ENCODE results near the gene HMGCLL1. TPM values are rescaled to one million over a fixed set of nuclear protein-coding genes. Genes with fewer than 3 reads are reported as not detected.

The HMGCLL1 gene
- total and polyA plus RNA-seq, 4 donors, result 0.24 to 0.93 (median 0.66) TPM

DNA sequence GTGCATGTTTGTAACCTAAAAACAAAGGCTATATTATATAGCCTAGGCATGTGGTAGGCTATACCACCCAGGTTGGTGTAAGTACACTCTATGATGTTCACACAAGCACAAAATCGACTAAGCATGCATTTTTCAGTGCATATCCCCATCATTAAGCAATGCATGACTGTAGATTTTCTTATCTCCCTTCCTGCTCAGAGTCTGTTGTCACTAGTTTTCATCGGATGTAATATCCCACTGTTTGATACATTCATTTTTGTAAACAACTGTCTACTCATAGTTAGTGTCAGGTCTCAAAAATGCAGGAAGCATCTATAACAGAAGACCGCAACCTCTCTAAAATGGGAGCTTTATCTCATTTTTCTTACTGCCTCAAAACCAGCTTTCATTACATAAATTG, 181.0 kb downstream of the HMGCLL1 start:
- no peaks in the 10 kb centered on the region for H3K9me3 ChIP-seq (ENCODE audit: control insufficient read depth in 4 of 4, low read length in 3 of 4)
- H3K4me1 ChIP-seq (ENCODE audit: control insufficient read depth in 4 of 4, insufficient read depth in 4 of 4, low read length in 3 of 4), result no peaks in the 10 kb centered on the region
- H3K36me3 ChIP-seq (ENCODE audit: control insufficient read depth in 4 of 4, insufficient read depth in 3 of 4, low read depth in 1 of 4, low read length in 3 of 4), result no peaks in the 10 kb centered on the region
- no peak for TF ChIP-seq SP1 (IDR thresholded peaks at IDR 0.05)
- TF ChIP-seq FOXA1 (IDR thresholded peaks at IDR 0.05), result no peak
- TF ChIP-seq RAD21 (IDR thresholded peaks at IDR 0.05), result no peak
- no peak for TF ChIP-seq NR2F2 (IDR thresholded peaks at IDR 0.05)
- no peak for TF ChIP-seq ZBTB33 (IDR thresholded peaks at IDR 0.05)
- no peak for TF ChIP-seq EGR1 (IDR thresholded peaks at IDR 0.05; ENCODE audit: low read depth in 2 of 2)
- no peak for TF ChIP-seq YY1 (IDR thresholded peaks at IDR 0.05)
- TF ChIP-seq, protein P1, sequence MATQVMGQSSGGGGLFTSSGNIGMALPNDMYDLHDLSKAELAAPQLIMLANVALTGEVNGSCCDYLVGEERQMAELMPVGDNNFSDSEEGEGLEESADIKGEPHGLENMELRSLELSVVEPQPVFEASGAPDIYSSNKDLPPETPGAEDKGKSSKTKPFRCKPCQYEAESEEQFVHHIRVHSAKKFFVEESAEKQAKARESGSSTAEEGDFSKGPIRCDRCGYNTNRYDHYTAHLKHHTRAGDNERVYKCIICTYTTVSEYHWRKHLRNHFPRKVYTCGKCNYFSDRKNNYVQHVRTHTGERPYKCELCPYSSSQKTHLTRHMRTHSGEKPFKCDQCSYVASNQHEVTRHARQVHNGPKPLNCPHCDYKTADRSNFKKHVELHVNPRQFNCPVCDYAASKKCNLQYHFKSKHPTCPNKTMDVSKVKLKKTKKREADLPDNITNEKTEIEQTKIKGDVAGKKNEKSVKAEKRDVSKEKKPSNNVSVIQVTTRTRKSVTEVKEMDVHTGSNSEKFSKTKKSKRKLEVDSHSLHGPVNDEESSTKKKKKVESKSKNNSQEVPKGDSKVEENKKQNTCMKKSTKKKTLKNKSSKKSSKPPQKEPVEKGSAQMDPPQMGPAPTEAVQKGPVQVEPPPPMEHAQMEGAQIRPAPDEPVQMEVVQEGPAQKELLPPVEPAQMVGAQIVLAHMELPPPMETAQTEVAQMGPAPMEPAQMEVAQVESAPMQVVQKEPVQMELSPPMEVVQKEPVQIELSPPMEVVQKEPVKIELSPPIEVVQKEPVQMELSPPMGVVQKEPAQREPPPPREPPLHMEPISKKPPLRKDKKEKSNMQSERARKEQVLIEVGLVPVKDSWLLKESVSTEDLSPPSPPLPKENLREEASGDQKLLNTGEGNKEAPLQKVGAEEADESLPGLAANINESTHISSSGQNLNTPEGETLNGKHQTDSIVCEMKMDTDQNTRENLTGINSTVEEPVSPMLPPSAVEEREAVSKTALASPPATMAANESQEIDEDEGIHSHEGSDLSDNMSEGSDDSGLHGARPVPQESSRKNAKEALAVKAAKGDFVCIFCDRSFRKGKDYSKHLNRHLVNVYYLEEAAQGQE (IDR thresholded peaks at IDR 0.05), result no peak
- TF ChIP-seq HNF4A (conservative IDR thresholded peaks at IDR 0.05), result no peak
- WGBS, result 64% methylated on average over 3 of the region's 3 CpGs
- no peaks in the 10 kb centered on the region for H3K27me3 ChIP-seq (ENCODE audit: control insufficient read depth in 4 of 4, insufficient read depth in 4 of 4, low read length in 3 of 4)
- H3K9ac ChIP-seq (ENCODE audit: low read depth in 1 of 2, low read length in 2 of 2), result no peak overlapping the region
- H3K4me3 ChIP-seq (ENCODE audit: low read depth in 1 of 3, low read length in 3 of 3), result no peak overlapping the region
- no peak for DNase-seq (ENCODE audit: low spot score)
- no peak overlapping the region for H3K27ac ChIP-seq (ENCODE audit: low read depth in 1 of 2, low read length in 2 of 2)

DNA sequence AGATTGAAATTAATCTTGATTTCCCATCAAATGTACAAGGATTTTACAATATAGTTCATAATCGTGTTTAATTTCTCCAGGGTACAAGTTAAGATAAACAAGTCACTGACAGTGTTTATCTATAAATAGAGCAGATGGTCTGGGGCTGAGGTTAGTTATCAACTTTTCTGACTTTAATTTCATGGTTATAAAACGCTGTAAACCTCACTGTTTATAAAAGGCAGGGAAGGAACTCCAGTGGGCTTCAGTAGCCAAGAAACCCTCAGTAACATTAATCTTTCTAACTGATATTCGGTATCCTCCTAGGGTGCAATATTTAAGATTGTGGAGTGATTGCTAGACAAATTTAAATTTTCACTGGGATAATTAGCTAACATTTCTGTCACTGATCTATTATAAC, 183.1 kb downstream of the HMGCLL1 start:
- Histone ChIP-seq H3K36me3 (ENCODE audit: control insufficient read depth in 4 of 4, insufficient read depth in 3 of 4, low read depth in 1 of 4, low read length in 3 of 4) (no peaks in the 10 kb centered on the region), H3K27me3 (ENCODE audit: control insufficient read depth in 4 of 4, insufficient read depth in 4 of 4, low read length in 3 of 4) (no peaks in the 10 kb centered on the region), H3K9me3 (ENCODE audit: control insufficient read depth in 4 of 4, low read length in 3 of 4) (no peaks in the 10 kb centered on the region), H3K27ac (ENCODE audit: low read depth in 1 of 2, low read length in 2 of 2) (no peak overlapping the region), H3K9ac (ENCODE audit: low read depth in 1 of 2, low read length in 2 of 2) (no peak overlapping the region), H3K4me1 (ENCODE audit: control insufficient read depth in 4 of 4, insufficient read depth in 4 of 4, low read length in 3 of 4) (no peaks in the 10 kb centered on the region), H3K4me3 (ENCODE audit: low read depth in 1 of 3, low read length in 3 of 3) (no peak overlapping the region)
- no peak for TF ChIP-seq CTCF (IDR thresholded peaks at IDR 0.05; ENCODE audit: low read depth, low read length, missing input control)
- TF ChIP-seq, protein P1 (IDR thresholded peaks at IDR 0.05), result no peak
- no peak for TF ChIP-seq FOXA1 (IDR thresholded peaks at IDR 0.05)
- TF ChIP-seq, protein P2, sequence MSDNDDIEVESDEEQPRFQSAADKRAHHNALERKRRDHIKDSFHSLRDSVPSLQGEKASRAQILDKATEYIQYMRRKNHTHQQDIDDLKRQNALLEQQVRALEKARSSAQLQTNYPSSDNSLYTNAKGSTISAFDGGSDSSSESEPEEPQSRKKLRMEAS (IDR thresholded peaks at IDR 0.05), result no peak
- TF ChIP-seq NR2F2 (IDR thresholded peaks at IDR 0.05), result no peak
- no peak for TF ChIP-seq FOXA2 (IDR thresholded peaks at IDR 0.05)
- TF ChIP-seq GABPA (IDR thresholded peaks at IDR 0.05 in 1 of 2, conservative IDR thresholded peaks at IDR 0.05 in 1 of 2), result no peak
- TF ChIP-seq HNF4G (IDR thresholded peaks at IDR 0.05), result no peak
- TF ChIP-seq EGR1 (IDR thresholded peaks at IDR 0.05; ENCODE audit: low read depth in 2 of 2), result no peak
- TF ChIP-seq ZBTB33 (IDR thresholded peaks at IDR 0.05), result no peak
- DNase-seq (ENCODE audit: low spot score), result no peak
- 51% methylated on average over 3 of the region's 3 CpGs for WGBS
